ENCODE results near the gene OR10A2. TPM values are rescaled to one million over a fixed set of nuclear protein-coding genes. Genes with fewer than 3 reads are reported as not detected.

The OR10A2 gene
- total RNA-seq, 2 experiments from 2014 or later: not detected

DNA sequence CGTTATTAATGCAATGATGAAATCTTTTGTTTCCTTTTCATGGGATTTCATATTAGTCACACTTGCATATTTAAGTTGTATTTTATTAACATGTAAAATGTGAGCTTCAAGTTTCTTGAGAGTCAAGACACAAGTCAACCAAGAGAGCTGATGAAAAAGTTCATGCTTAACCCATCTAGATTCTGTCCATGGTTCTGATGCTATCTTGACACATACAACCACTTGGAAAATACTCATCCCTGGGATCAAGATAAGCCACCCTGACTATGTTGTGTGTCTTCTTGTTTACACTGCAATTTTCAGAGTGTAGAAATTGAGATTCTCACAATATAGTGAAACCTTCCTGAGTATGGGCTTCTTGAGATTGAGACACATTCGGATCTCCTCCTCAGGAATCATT is 12.9 kb downstream of the OR10A2 start:
- Mint-ChIP-seq H3K4me3 (no peak overlapping the region), H3K9me3 (no peaks in the 10 kb centered on the region), H3K4me1 (ENCODE audit: low read depth) (no peaks in the 10 kb centered on the region), H3K27me3 (peaks cover 20% of the 10 kb centered on the region), H3K36me3 (ENCODE audit: low read depth) (no peaks in the 10 kb centered on the region), H3K27ac (no peak overlapping the region)
- intact Hi-C loops (cut with DNase I, micrococcal nuclease): no loop called here
- TF ChIP-seq, protein P1, sequence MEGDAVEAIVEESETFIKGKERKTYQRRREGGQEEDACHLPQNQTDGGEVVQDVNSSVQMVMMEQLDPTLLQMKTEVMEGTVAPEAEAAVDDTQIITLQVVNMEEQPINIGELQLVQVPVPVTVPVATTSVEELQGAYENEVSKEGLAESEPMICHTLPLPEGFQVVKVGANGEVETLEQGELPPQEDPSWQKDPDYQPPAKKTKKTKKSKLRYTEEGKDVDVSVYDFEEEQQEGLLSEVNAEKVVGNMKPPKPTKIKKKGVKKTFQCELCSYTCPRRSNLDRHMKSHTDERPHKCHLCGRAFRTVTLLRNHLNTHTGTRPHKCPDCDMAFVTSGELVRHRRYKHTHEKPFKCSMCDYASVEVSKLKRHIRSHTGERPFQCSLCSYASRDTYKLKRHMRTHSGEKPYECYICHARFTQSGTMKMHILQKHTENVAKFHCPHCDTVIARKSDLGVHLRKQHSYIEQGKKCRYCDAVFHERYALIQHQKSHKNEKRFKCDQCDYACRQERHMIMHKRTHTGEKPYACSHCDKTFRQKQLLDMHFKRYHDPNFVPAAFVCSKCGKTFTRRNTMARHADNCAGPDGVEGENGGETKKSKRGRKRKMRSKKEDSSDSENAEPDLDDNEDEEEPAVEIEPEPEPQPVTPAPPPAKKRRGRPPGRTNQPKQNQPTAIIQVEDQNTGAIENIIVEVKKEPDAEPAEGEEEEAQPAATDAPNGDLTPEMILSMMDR (IDR thresholded peaks at IDR 0.05): no peak
- ATAC-seq (ENCODE audit: poor library complexity) (no peak), DNase-seq (no peak)
- H3K4me1 ChIP-seq (ENCODE audit: insufficient read depth, low read length): no peaks in the 10 kb centered on the region
- no peaks in the 10 kb centered on the region for H3K9me3 ChIP-seq (ENCODE audit: control insufficient read depth in 1 of 2, insufficient read depth in 1 of 2, low read length in 2 of 2)
- no peaks in the 10 kb centered on the region for H3K36me3 ChIP-seq (ENCODE audit: insufficient read depth, low read length)
- peaks cover 4 to 8% of the 10 kb centered on the region in 2 experiments for H3K27me3 ChIP-seq (ENCODE audit: control insufficient read depth in 1 of 2, insufficient read depth in 2 of 2, low read length in 2 of 2)
- no peak overlapping the region for H3K4me3 ChIP-seq (ENCODE audit: low read length)
- POLR2A ChIA-PET: no interaction called here
- CTCF ChIA-PET: no interaction called here
- no peak overlapping the region for H3K27ac ChIP-seq (ENCODE audit: low read depth in 1 of 2, low read length in 2 of 2)

DNA sequence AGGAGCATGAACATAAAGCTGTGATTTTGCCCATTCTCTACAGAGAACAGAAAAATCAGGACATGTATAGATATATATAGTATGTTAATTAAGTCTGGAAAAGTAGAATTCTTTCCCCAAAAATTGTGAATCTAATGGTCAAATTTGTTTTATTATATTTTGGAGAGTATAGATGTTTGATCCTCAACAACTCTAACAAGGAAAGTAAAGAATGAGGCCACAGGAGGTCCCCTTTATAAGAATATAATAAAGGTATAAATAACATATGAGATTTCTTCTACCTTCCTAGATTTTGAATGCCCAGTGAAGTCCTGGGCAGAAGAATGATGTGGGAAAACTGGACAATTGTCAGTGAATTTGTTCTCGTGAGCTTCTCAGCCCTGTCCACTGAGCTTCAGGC is 13.5 kb downstream of the OR10A2 start, which contains the start of gene OR10A4:
OR10A4 (plus strand) TSS at position 301 of the 400 bp plus-strand sequence; CDS start at position 324, 23 bp downstream.
- Histone ChIP-seq H3K9me3 (ENCODE audit: control insufficient read depth in 1 of 2, insufficient read depth in 1 of 2, low read length in 2 of 2) (no peaks in the 10 kb centered on the region), H3K27me3 (ENCODE audit: control insufficient read depth in 1 of 2, insufficient read depth in 2 of 2, low read length in 2 of 2) (peaks cover 4 to 8% of the 10 kb centered on the region in 2 experiments), H3K36me3 (ENCODE audit: insufficient read depth, low read length) (no peaks in the 10 kb centered on the region), H3K27ac (ENCODE audit: low read depth in 1 of 2, low read length in 2 of 2) (no peak within 1 kb of the TSS), H3K4me1 (ENCODE audit: insufficient read depth, low read length) (no peaks in the 10 kb centered on the region), H3K4me3 (ENCODE audit: low read length) (no peak within 1 kb of the TSS)
- ChIA-PET CTCF (no interaction called here), POLR2A (no interaction called here)
- ATAC-seq (ENCODE audit: poor library complexity) (no peak), DNase-seq (no peak)
- intact Hi-C loops (cut with DNase I, micrococcal nuclease): no loop called here
- Mint-ChIP-seq H3K27me3 (peaks cover 20% of the 10 kb centered on the region), H3K27ac (no peak within 1 kb of the TSS), H3K36me3 (ENCODE audit: low read depth) (no peaks in the 10 kb centered on the region), H3K4me1 (ENCODE audit: low read depth) (no peaks in the 10 kb centered on the region), H3K4me3 (no peak within 1 kb of the TSS), H3K9me3 (no peaks in the 10 kb centered on the region)
- TF ChIP-seq, protein P1 (IDR thresholded peaks at IDR 0.05): no peak

DNA sequence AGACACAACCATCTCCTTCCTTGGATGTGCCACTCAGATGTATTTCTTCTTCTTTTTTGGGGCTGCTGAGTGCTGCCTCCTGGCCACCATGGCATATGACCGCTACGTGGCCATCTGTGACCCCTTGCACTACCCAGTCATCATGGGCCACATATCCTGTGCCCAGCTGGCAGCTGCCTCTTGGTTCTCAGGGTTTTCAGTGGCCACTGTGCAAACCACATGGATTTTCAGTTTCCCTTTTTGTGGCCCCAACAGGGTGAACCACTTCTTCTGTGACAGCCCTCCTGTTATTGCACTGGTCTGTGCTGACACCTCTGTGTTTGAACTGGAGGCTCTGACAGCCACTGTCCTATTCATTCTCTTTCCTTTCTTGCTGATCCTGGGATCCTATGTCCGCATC is 14.1 kb downstream of the OR10A2 start:
- Mint-ChIP-seq H3K36me3 (ENCODE audit: low read depth) (no peaks in the 10 kb centered on the region), H3K27ac (no peak overlapping the region), H3K27me3 (peaks cover 20% of the 10 kb centered on the region), H3K4me1 (ENCODE audit: low read depth) (no peaks in the 10 kb centered on the region), H3K4me3 (no peak overlapping the region), H3K9me3 (no peaks in the 10 kb centered on the region)
- POLR2A ChIA-PET: no interaction called here
- H3K4me1 ChIP-seq (ENCODE audit: insufficient read depth, low read length): no peaks in the 10 kb centered on the region
- no peak overlapping the region for H3K27ac ChIP-seq (ENCODE audit: low read depth in 1 of 2, low read length in 2 of 2)
- H3K4me3 ChIP-seq (ENCODE audit: low read length): no peak overlapping the region
- CTCF ChIA-PET: no interaction called here
- intact Hi-C loops (cut with DNase I, micrococcal nuclease): no loop called here
- DNase-seq: no peak
- ATAC-seq (ENCODE audit: poor library complexity): no peak
- no peaks in the 10 kb centered on the region for H3K9me3 ChIP-seq (ENCODE audit: control insufficient read depth in 1 of 2, insufficient read depth in 1 of 2, low read length in 2 of 2)
- no peaks in the 10 kb centered on the region for H3K36me3 ChIP-seq (ENCODE audit: insufficient read depth, low read length)
- H3K27me3 ChIP-seq (ENCODE audit: control insufficient read depth in 1 of 2, insufficient read depth in 2 of 2, low read length in 2 of 2): peaks cover 4 to 8% of the 10 kb centered on the region in 2 experiments
- TF ChIP-seq, protein P1 (IDR thresholded peaks at IDR 0.05): no peak
